Astrocyte (in vitro differentiated cells and primary cell): ENCODE measurements around the gene NBL1.

Source experiments
- EZH2 ChIP-seq: IDR thresholded peaks from 2 replicates; pipeline ENCODE4 v1.6.1; 2012; ENCODE audit warnings: mild to moderate bottlenecking, low read length, inconsistent platforms; ENCODE audit not compliant: insufficient read depth
- TF ChIP-seq, protein P1 (sequence below): IDR thresholded peaks from 2 replicates; pipeline ENCODE4 v1.5.1; 2011; ENCODE audit warnings: low read depth, mild to moderate bottlenecking, inconsistent platforms, low read length, moderate library complexity; ENCODE audit not compliant: insufficient read depth

DNA sequence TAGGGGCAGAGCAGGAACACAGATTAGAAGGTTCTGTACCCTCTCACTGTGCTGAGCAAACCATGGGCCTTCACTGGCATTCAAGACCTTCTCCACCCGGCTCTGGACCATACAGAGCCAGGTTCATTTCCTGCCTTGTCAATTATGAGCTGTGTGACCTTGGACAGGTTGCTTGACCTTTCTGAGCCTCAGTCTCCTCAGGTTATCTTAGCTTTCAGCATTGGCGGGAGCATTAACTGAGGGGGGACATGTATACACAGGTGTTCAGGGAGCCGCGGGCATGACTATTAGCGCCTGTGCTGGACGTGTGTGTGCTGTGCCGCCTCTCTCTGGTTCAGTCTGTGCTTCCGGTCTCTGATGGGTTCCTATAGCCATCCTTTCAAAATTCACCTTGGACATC, 52.7 kb downstream of the NBL1 start:
- TF ChIP-seq, protein P1, sequence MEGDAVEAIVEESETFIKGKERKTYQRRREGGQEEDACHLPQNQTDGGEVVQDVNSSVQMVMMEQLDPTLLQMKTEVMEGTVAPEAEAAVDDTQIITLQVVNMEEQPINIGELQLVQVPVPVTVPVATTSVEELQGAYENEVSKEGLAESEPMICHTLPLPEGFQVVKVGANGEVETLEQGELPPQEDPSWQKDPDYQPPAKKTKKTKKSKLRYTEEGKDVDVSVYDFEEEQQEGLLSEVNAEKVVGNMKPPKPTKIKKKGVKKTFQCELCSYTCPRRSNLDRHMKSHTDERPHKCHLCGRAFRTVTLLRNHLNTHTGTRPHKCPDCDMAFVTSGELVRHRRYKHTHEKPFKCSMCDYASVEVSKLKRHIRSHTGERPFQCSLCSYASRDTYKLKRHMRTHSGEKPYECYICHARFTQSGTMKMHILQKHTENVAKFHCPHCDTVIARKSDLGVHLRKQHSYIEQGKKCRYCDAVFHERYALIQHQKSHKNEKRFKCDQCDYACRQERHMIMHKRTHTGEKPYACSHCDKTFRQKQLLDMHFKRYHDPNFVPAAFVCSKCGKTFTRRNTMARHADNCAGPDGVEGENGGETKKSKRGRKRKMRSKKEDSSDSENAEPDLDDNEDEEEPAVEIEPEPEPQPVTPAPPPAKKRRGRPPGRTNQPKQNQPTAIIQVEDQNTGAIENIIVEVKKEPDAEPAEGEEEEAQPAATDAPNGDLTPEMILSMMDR: no peak
- TF ChIP-seq EZH2: no peak
